SU-DHL-6 (cell line): ENCODE data around the gene CCDC102A.

Source experiments
- H2AFZ ChIP-seq: fragments of 200-600 bp; sonication (generic); 2 replicates; pipeline ENCODE4 v1.6.1; 2014; ENCODE audit warnings: low read depth, mild to moderate bottlenecking, moderate library complexity, mixed read lengths, antibody characterized with exemption, low read length; ENCODE audit not compliant: severe bottlenecking
- H3F3A ChIP-seq: fragments of 200-600 bp; shearing (Covaris generic); 2 replicates; pipeline ENCODE4 v1.6.0; 2016; ENCODE audit warnings: antibody characterized with exemption, mild to moderate bottlenecking; ENCODE audit not compliant: insufficient read depth
- H3K27ac ChIP-seq: fragments of 200-600 bp; sonication (generic); 2 replicates; pipeline ENCODE4 v1.5.1; 2016; ENCODE audit warnings: low read depth, mild to moderate bottlenecking, low read length, moderate library complexity, mixed read lengths
- H3K27me3 ChIP-seq: fragments of 200-600 bp; sonication (generic), shearing (Covaris generic); 2 replicates; pipeline ENCODE4 v1.6.0; 2014; ENCODE audit warnings: mild to moderate bottlenecking, low read length
- H3K36me3 ChIP-seq: fragments of 200-600 bp; sonication (generic); 2 replicates; pipeline ENCODE4 v1.6.1; 2014; ENCODE audit warnings: mild to moderate bottlenecking, low read length, mixed read lengths
- H3K4me2 ChIP-seq: fragments of 300-600, 200-600 bp; shearing (Covaris generic), sonication (generic); 2 replicates; pipeline ENCODE4 v1.6.0; 2014; ENCODE audit warnings: low read length, low read depth, mild to moderate bottlenecking; ENCODE audit not compliant: poor library complexity, severe bottlenecking
- H3K4me3 ChIP-seq: fragments of 200-600 bp; sonication (generic); 2 replicates; pipeline ENCODE4 v1.5.1; 2014; ENCODE audit warnings: antibody characterized with exemption, low read length, mild to moderate bottlenecking, mixed read lengths; ENCODE audit not compliant: insufficient read depth, poor library complexity, severe bottlenecking
- H3K79me2 ChIP-seq: fragments of 200-600 bp; sonication (generic); 2 replicates; pipeline ENCODE4 v1.6.1; 2014; ENCODE audit warnings: mild to moderate bottlenecking, low read length, moderate library complexity; ENCODE audit not compliant: insufficient read depth
- H3K9ac ChIP-seq: fragments of 200-600 bp; sonication (generic); 2 replicates; pipeline ENCODE4 v1.7.0; 2014; ENCODE audit warnings: mild to moderate bottlenecking, low read length
- H3K9me2 ChIP-seq: fragments of 200-600 bp; sonication (generic); replicated peaks from 2 replicates; pipeline ENCODE4 v1.6.1; 2014; ENCODE audit warnings: low read length; ENCODE audit not compliant: insufficient read depth
- H3K9me3 ChIP-seq: fragments of 200-600 bp; sonication (generic); 2 replicates; pipeline ENCODE4 v1.6.1; 2014; ENCODE audit warnings: low read length, mixed read lengths; ENCODE audit not compliant: insufficient read depth
- H4K20me1 ChIP-seq: fragments of 200-600 bp; sonication (generic); 2 replicates; pipeline ENCODE4 v1.6.1; 2014; ENCODE audit warnings: low read depth, mild to moderate bottlenecking, antibody characterized with exemption, low read length, moderate library complexity, mixed read lengths
- EZH2phosphoT487 ChIP-seq: fragments of 200-600 bp; sonication (generic), shearing (Covaris generic); conservative IDR thresholded peaks from 2 replicates; pipeline ENCODE4 v1.6.1; 2018; ENCODE audit warnings: mild to moderate bottlenecking, antibody characterized with exemption, low read length, moderate library complexity, mixed read lengths
- TF ChIP-seq, protein P1 (sequence below): fragments of 200-600 bp; sonication (generic); IDR thresholded peaks from one replicate; pipeline ENCODE4 v1.5.1; 2017; ENCODE audit warnings: antibody characterized with exemption, mild to moderate bottlenecking, low read length, moderate library complexity; ENCODE audit not compliant: insufficient read depth, poor library complexity, severe bottlenecking

Gene CCDC102A

DNA sequence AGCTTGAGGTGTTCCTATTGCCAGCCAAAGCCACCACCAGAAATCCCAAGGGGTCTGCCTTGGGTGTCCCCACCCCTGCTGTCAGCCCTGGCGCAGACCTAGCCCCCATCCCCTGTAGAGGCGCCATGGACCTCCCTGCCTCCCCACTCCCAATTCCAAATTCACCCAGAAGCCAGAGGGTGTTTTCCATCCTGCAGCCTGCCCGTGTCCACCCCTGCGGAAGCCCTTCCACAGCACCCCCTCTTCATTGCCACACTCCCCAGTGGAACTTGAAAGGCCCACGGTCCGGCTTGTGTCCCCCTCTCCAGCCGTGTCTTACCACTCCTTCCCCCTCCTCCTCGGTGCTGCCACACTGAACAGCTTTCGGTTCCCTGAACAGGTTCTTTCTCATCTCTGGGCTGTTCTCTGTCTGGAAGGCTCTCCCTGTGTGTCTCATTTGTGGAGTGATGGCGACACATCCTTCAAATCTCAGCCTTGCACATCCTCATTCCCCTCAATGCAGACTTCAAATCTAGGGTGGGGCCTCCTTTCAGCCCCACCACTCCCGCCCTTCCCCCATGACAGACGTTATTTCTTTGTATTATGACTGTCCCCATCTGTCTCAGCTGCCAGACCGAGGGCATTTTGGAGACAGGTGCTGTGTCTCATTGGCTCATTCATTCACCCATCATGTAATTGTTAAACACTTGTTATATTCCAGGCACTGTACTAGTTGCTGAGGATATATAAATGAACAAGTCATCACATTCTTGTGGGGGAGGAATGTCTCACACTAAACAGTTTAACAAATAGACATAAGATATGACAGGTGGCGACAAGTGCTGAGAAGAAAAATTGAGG is 42.4 kb upstream of the CCDC102A start:
- Histone ChIP-seq H3K4me2 (no peak overlapping the region), H4K20me1 (no peaks in the 10 kb centered on the region), H3K36me3 (no peaks in the 10 kb centered on the region), H3F3A (no peaks in the 10 kb centered on the region), H3K9ac (no peak overlapping the region), H2AFZ (no peak overlapping the region), H3K27me3 (no peaks in the 10 kb centered on the region), H3K4me3 (no peak overlapping the region), H3K9me2 (no peaks in the 10 kb centered on the region), H3K9me3 (no peaks in the 10 kb centered on the region), H3K79me2 (no peaks in the 10 kb centered on the region), H3K27ac (no peak overlapping the region)
- TF ChIP-seq, protein P1, sequence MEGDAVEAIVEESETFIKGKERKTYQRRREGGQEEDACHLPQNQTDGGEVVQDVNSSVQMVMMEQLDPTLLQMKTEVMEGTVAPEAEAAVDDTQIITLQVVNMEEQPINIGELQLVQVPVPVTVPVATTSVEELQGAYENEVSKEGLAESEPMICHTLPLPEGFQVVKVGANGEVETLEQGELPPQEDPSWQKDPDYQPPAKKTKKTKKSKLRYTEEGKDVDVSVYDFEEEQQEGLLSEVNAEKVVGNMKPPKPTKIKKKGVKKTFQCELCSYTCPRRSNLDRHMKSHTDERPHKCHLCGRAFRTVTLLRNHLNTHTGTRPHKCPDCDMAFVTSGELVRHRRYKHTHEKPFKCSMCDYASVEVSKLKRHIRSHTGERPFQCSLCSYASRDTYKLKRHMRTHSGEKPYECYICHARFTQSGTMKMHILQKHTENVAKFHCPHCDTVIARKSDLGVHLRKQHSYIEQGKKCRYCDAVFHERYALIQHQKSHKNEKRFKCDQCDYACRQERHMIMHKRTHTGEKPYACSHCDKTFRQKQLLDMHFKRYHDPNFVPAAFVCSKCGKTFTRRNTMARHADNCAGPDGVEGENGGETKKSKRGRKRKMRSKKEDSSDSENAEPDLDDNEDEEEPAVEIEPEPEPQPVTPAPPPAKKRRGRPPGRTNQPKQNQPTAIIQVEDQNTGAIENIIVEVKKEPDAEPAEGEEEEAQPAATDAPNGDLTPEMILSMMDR = no peak
- TF ChIP-seq EZH2phosphoT487 = no peak

DNA sequence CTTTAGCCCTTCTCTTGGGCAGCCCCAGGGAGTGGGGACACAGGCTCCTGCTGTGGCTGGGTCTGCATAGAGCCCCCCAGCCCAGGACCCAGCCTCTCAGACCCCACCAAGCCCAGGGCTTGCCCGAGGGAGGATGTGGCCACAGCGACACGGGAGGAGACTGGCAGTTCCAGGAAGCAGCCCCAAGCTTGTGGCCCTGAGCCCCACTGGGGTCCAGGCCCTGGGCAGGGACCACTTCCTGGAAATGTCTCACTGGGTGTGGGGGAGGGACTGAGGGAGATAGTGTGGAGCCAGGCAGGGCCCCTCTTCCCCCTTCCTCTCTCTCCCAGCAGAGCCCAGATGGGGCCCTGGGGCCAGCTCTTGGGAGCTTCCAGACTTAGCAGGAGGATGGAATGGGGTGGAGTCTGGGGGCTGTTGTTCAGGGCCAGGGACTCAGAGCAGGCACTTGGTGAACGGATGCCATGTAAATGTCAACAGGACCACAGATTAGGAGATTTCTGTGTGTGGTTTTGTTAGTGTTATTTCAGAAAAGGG is 41.4 kb upstream of the CCDC102A start:
- no peak overlapping the region for H3K9ac ChIP-seq
- H3K79me2 ChIP-seq = no peaks in the 10 kb centered on the region
- no peak for TF ChIP-seq EZH2phosphoT487
- TF ChIP-seq, protein P1 = no peak
- H3K27me3 ChIP-seq = no peaks in the 10 kb centered on the region
- H3K4me3 ChIP-seq = no peak overlapping the region
- no peaks in the 10 kb centered on the region for H3K9me3 ChIP-seq
- H3K9me2 ChIP-seq = no peaks in the 10 kb centered on the region
- no peak overlapping the region for H3K4me2 ChIP-seq
- H3K36me3 ChIP-seq = no peaks in the 10 kb centered on the region
- no peaks in the 10 kb centered on the region for H4K20me1 ChIP-seq
- H3F3A ChIP-seq = no peaks in the 10 kb centered on the region
- no peak overlapping the region for H2AFZ ChIP-seq
- no peak overlapping the region for H3K27ac ChIP-seq

DNA sequence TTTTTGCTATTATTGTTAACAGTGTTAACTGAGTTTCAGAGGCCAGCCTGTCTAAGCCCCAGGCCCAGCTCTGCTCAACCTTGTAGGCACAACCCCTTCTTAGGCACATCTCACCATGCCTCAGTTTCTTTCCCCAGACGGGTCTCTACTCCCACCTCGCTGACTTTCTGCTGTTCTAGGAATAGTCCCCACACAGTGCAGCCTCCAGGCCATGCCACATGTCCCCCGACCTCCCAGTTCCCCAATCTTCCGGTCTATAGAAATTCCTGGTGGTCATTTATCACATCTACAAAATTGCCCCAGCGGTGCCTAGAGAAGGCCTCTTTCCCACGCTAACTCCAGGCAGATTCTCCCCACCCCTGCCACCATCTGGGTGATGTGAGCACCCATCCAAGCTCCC is 40.8 kb upstream of the CCDC102A start:
- Histone ChIP-seq H3K9ac (no peak overlapping the region), H3K36me3 (no peaks in the 10 kb centered on the region), H3K9me2 (no peaks in the 10 kb centered on the region), H3F3A (no peaks in the 10 kb centered on the region), H3K9me3 (no peaks in the 10 kb centered on the region), H4K20me1 (no peaks in the 10 kb centered on the region), H3K4me3 (no peak overlapping the region), H3K27ac (no peak overlapping the region), H3K27me3 (no peaks in the 10 kb centered on the region), H3K4me2 (no peak overlapping the region), H3K79me2 (no peaks in the 10 kb centered on the region), H2AFZ (no peak overlapping the region)
- no peak for TF ChIP-seq EZH2phosphoT487
- TF ChIP-seq, protein P1 = no peak
